ENCODE measurements around the gene PRIM1. TPM values are rescaled to one million over a fixed set of nuclear protein-coding genes. Genes with fewer than 3 reads are reported as not detected.

PRIM1 gene
- polyA plus RNA-seq, 1 donor (not counting 4 experiments of a cell fraction or from before 2014, with no cell fraction given) = 12.0 TPM

DNA sequence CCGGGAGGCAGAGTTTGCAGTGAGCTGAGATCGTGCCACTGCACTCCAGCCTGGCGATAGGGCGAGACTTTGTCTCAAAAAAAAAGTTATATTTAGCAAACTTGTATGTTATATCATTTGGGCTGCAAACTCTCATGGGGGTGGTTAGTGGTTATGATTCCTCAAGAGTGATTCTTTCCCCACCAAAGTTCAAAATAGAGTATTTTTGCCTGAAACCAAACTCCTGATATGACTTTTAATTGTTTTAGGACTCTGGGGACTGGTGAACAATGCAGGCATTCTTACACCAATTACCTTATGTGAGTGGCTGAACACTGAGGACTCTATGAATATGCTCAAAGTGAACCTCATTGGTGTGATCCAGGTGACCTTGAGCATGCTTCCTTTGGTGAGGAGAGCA lies 29.6 kb upstream of the PRIM1 start:
- Histone ChIP-seq H3K79me2 (ENCODE audit: control insufficient read depth, insufficient read depth, low read length) (no peaks in the 10 kb centered on the region), H3K27ac (ENCODE audit: control insufficient read depth, insufficient read depth, low read length) (no peak overlapping the region), H3K27me3 (ENCODE audit: control insufficient read depth, extremely low read depth, insufficient read depth, low read length) (no peaks in the 10 kb centered on the region), H3K4me2 (ENCODE audit: control insufficient read depth, extremely low read depth, insufficient read depth, low read depth, low read length) (no peak overlapping the region), H3K4me1 (ENCODE audit: control insufficient read depth, extremely low read depth, insufficient read depth, low read length) (peaks cover 9% of the 10 kb centered on the region), H4K20me1 (ENCODE audit: control insufficient read depth, extremely low read depth, insufficient read depth, low read length) (no peaks in the 10 kb centered on the region), H2AFZ (ENCODE audit: control insufficient read depth, low read length) (no peak overlapping the region), H3K9me1 (ENCODE audit: control insufficient read depth, extremely low read depth, insufficient read depth, low read length) (no peaks in the 10 kb centered on the region), H3K4me3 (ENCODE audit: control insufficient read depth in 2 of 3, extremely low read depth in 1 of 3, insufficient read depth in 2 of 3, low read depth in 1 of 3, low read length in 3 of 3) (no peak overlapping the region), H3K9me3 (ENCODE audit: control insufficient read depth, low read depth, low read length) (no peaks in the 10 kb centered on the region), H3K9ac (ENCODE audit: control insufficient read depth, extremely low read depth, insufficient read depth, low read length) (no peak overlapping the region), H3K36me3 (ENCODE audit: control insufficient read depth in 2 of 2, extremely low read depth in 1 of 2, insufficient read depth in 2 of 2, low read length in 2 of 2) (no peaks in the 10 kb centered on the region)
- no peak for TF ChIP-seq CTCF (optimal IDR thresholded peaks at IDR 0.05 in 1 of 3, IDR thresholded peaks at IDR 0.05 in 1 of 3, conservative IDR thresholded peaks at IDR 0.05 in 1 of 3; ENCODE audit: extremely low read depth in 1 of 3, insufficient read depth in 2 of 3, low read length in 3 of 3)
- TF ChIP-seq EZH2 (IDR thresholded peaks at IDR 0.05; ENCODE audit: low read length) = no peak
- DNase-seq (ENCODE audit: low read depth, low spot score) = no peak
- FAIRE-seq = no peak
- dilution Hi-C loops (cut with MboI; ENCODE audit: extremely low pct_ligation_motif_present, low sequenced_read_pairs) = no loop called here

DNA sequence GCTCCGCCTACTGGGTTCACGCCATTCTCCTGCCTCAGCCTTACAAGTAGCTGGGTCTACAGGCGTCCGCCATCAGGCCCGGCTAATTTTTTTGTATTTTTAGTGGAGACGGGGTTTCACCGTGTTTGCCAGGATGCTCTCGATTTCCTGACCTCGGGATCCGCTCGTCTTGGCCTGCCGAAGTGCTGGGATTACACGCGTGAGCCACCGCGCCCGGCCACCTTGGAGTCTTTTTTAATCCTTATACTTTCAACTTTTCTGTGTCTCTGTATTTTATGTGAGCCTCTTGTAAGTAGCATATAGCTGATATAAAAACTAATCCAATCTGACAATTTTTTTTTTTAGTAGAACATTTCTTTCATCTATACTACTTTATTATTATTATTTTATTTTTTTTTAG lies 26.6 kb upstream of the PRIM1 start:
- no peak for TF ChIP-seq CTCF (optimal IDR thresholded peaks at IDR 0.05 in 1 of 3, IDR thresholded peaks at IDR 0.05 in 1 of 3, conservative IDR thresholded peaks at IDR 0.05 in 1 of 3; ENCODE audit: extremely low read depth in 1 of 3, insufficient read depth in 2 of 3, low read length in 3 of 3)
- dilution Hi-C loops (cut with MboI; ENCODE audit: extremely low pct_ligation_motif_present, low sequenced_read_pairs) = no loop called here
- Histone ChIP-seq H3K27ac (ENCODE audit: control insufficient read depth, insufficient read depth, low read length) (no peak overlapping the region), H3K9me1 (ENCODE audit: control insufficient read depth, extremely low read depth, insufficient read depth, low read length) (no peaks in the 10 kb centered on the region), H3K9ac (ENCODE audit: control insufficient read depth, extremely low read depth, insufficient read depth, low read length) (no peak overlapping the region), H3K4me3 (ENCODE audit: control insufficient read depth in 2 of 3, extremely low read depth in 1 of 3, insufficient read depth in 2 of 3, low read depth in 1 of 3, low read length in 3 of 3) (no peak overlapping the region), H3K27me3 (ENCODE audit: control insufficient read depth, extremely low read depth, insufficient read depth, low read length) (no peaks in the 10 kb centered on the region), H3K4me1 (ENCODE audit: control insufficient read depth, extremely low read depth, insufficient read depth, low read length) (peaks cover 9% of the 10 kb centered on the region), H3K9me3 (ENCODE audit: control insufficient read depth, low read depth, low read length) (no peaks in the 10 kb centered on the region), H3K36me3 (ENCODE audit: control insufficient read depth in 2 of 2, extremely low read depth in 1 of 2, insufficient read depth in 2 of 2, low read length in 2 of 2) (no peaks in the 10 kb centered on the region), H3K79me2 (ENCODE audit: control insufficient read depth, insufficient read depth, low read length) (no peaks in the 10 kb centered on the region), H3K4me2 (ENCODE audit: control insufficient read depth, extremely low read depth, insufficient read depth, low read depth, low read length) (no peak overlapping the region), H2AFZ (ENCODE audit: control insufficient read depth, low read length) (no peak overlapping the region), H4K20me1 (ENCODE audit: control insufficient read depth, extremely low read depth, insufficient read depth, low read length) (no peaks in the 10 kb centered on the region)
- DNase-seq (ENCODE audit: low read depth, low spot score) = no peak
- FAIRE-seq = no peak

All from keratinocyte (primary cell).